Stimulated activated CD8-positive, alpha-beta memory T cell treated with anti-CD3 and anti-CD28 coated beads, Interleukin-12 subunit alpha, Interleukin-12 subunit beta, amount 100 ng/mL, for 24 hours (primary cell): ENCODE data around the gene PITPNC1.
"Not testable (repeated sequence)": the region's sequence is repeated elsewhere in the genome, so short reads cannot be mapped to it uniquely, and the experiment has no call there.

Experiments
- DNase-seq: peaks from one replicate; pipeline ENCODE4 v3.0.0-alpha.2; 2020; ENCODE audit errors: extremely low read depth

The PITPNC1 gene

GRCh38 chr17:67369676-67370075, 7.4 kb upstream of the PITPNC1 start:
- DNase-seq, result no peak

- DNase-seq, result no peak
Measured at GRCh38 chr17:67372751-67373150, 4.3 kb upstream of the PITPNC1 start.

DNA sequence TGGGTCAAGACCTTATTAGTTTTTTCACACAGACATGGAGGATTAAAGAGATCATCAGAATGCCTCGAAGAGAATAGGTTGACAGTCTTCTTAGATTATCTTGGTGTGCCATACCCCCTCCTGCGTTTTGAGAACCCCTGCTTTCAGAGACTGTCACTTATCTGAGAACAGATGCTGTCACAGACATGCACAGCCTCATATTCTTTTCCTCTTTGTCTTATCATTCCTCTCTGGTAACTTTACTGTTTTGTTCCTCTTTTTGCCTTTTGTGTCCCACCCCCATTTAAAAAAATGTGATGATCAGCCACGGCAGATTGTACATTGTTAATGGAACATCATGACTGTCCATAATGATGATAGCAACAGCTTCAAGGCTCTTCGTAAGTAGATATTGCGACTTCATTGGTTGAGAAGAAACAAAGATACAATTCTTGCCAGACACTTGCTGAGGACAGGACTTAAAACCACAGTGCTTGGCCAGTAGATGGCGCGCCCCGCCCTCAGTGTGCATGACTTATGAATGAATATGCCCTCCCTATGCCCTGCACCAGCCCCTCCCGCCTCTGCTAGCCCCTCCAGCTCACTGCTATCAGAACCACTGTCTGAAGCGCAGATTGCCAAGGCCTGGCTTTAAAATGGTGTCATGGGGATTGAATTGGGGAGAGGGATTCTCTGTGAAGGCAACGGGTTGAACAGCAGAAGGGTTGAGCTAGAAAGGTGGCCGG, 2.6 kb upstream of the PITPNC1 start:
- peak; percentile 74 for DNase-seq

- DNase-seq, result no peak
Measured at GRCh38 chr17:67375054-67375427, 2.0 kb upstream of the PITPNC1 start.

DNA sequence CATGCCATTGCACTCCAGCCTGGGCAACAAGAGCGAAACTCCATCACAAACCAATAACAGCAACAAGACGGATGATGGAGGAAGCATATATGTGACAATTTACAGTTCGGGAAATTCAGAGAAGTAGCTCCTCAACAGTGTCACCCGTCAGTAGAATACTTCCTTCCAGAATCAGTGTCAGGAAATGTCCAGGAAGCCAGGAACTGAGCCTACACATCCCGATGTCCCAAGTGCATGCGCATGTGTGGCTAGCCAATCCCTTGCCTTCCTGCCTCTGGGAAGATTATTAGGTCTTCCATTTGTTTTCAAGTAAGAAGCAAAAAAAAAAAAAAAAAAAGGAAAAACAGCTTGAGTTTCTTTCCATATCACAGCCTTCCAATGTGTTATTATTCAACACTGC, 1.4 kb upstream of the PITPNC1 start:
- DNase-seq, result no peak

GRCh38 chr17:67376415-67376736, 705 bp upstream of the PITPNC1 start:
- no peak for DNase-seq

- DNase-seq, result no peak
Measured at GRCh38 chr17:67377488-67378453, 690 bp downstream of the PITPNC1 start.

- DNase-seq, result no peak
Measured at GRCh38 chr17:67378454-67379250, 1.6 kb downstream of the PITPNC1 start.

- no peak for DNase-seq
Measured at GRCh38 chr17:67379251-67379630, 2.2 kb downstream of the PITPNC1 start.

DNA sequence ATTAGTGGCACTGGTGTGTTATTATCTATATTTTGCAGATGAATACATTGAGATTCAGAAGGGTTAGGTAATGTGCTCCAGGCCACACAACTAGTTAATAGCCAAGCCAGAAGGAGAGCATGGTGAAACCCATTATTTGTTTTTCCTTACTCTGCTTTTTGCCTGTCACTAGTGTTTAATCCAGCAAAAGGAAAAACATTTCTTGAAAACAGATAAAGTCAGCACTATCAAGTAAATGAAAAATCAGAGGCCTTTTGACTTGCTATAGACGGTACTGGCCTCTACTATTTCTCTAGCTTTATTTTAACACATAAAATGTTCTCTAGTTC, 4.8 kb downstream of the PITPNC1 start:
- DNase-seq, result no peak

GRCh38 chr17:67385122-67385988, 8.3 kb downstream of the PITPNC1 start:
- no peak for DNase-seq

DNA sequence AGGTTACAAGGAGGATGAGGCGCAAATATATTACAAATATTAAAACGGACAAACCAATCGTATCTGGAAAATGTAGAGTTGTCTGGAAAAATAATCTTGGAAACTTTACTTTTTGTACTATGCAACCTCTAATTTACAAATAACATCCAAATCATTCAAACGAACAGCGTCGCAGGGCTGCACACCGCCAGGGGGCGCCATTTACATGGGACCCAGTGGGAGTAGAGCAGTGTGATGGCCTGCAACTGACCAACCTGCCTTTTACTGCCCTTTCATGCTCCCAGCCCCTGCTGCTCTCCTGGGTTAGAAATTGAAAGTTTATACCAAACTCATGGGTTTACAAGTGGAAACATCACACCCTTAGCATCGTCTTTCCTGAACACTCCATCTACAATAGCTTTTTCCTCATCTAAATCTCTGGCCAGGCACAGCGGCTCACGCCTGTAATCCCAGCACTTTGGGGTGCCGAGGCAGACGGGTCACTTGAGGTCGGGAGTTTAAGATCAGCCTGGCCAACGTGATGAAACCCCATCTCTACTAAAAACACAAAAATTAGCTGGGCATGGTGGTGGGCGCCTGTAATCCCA, 10.0 kb downstream of the PITPNC1 start:
- DNase-seq, result no peak

DNA sequence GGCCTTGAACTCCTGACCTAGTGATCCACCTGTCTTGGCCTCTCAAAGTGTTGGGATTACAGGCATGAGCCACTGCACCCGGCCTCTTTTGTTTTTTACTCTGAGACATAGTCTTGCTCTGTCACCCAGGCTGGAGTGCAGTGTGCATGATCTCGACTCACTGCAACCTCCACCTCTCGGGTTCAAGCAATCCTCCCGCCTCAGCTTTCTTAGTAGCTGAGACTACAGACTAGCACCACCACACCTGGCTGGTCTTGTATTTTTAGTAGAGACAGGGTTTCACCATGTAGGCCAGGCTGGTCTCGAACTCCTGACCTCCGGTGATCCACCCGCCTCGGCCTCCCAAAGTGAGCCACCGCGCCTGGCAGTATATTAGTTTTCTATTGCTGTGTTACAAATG, 11.5 kb downstream of the PITPNC1 start:
- not testable (repeated sequence) for DNase-seq

DNA sequence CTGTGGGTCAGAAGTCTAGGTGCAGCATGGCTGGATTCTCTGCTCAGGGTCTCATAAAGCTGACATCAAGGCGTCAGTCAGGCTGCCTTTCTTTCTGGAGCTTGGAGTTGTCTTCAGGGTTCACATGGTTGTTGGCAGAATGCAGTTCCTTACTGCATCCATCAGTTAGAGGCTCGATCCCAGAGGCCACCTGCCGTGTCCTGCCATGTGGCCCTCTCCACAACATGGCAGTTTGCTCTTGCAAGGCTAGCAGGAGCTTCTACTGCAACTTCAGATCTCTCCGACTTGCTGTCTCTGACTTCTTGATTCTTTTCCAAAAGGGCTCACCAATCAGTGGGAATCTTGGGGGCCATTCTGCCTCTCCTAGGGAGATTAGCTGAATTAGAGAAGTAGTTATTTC, 11.9 kb downstream of the PITPNC1 start:
- DNase-seq, result no peak

DNA sequence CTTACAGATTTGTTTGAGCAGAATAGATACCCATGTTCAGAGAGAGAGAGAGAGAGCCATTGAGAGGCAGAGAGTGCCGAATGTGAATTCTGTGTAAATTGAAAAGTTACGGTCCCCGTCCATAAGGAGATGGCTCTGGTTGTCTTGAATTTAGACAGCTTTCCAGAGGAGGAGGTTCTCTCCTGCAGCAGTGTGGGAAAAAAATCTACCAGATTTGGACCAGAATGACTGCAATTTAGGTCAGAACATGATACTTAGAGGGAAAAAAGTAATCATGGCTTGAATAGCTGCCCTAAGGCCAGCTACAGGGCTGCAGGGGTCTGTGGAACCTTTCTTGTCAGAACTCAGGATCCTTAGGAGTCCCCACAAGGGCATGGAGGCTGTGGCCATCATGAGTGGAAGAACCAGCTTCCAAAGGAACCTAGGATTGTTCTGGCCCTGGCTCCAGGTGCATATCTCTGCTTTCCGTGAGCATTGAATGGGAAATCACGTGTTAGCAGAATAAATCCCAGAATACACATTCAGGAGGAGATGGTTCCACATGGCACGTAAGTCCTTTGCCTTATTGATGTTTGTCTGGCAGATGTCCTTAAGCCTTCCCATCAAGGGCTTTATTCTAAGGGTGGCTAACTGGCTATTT, 13.0 kb downstream of the PITPNC1 start:
- no peak for DNase-seq

DNA sequence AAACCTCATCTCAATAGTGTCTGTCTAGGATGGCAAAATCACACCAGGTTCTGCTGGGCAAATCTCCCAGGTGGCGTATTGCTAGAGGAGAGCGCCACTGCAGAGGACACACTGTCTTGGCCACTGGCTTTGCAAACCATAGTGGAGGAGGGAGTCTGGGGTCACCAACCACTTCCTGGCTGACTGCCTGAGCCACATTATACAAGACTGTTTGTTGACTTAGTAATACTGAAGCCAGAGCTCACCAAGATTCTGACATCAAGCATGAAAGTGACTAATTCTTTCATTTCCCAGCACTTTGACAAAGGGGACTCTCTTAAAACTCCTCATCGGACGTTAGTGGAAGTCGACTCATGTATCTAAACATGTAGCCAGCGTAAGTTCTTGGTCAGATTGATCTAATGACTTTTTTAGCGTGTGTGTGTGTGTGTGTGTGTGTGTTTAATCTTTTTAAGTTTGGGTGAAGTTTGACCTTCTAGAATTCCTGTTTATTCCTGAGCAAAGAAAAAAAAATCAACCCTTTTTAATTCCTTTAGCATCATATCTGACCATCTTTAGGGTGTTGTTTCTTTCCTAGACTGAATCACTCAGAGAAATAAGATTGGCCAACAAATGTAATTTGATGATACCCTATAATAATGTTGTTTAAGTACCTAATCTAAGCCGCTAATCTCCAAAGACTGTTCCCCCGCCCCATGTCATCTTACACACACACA, 13.7 kb downstream of the PITPNC1 start:
- no peak for DNase-seq

DNA sequence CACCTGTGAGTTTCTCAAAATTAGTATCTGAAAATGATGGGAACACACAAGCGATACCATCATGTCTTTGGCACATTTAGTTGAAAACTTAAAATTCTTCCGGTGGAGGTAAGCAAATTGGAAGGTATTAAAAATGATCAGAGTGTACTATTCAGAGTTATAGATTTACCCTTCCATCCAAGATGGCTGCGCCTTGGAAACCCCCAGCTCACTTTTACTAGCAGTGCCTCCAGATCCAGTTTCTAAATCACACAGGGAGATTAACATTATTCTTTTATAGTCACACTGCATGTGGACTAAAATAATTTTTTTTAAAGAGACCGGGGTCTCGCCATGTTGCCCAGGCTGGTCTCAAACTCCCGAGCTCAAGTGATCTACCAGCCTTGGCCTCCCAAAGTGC, 15.0 kb downstream of the PITPNC1 start:
- DNase-seq, result no peak

- no peak for DNase-seq
Measured at GRCh38 chr17:67393809-67394397, 16.8 kb downstream of the PITPNC1 start.

- DNase-seq, result no peak
Measured at GRCh38 chr17:67399676-67400075, 22.6 kb downstream of the PITPNC1 start.

DNA sequence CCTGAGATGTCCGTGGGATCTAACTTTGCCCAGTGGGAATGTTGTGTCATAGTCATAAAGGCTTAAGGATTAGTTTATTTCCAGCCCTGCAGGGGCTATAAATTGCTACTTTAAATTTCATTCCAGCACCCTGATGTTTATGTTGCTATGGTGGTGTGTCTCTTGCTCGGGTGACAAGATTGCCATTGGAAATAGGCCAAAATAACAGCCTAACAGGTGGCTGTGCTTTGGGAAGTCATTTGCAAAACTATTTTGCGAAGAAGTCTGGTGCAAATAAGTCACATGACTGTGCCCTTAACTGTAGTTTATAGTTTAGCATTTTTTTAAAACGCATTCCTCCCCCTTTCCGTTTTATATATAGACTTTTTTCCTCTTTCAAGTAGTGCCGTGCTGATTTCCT, 23.1 kb downstream of the PITPNC1 start:
- no peak for DNase-seq
